Tibial nerve (tissue), 4 donors: Measurements from ENCODE around the gene RAB40C.

Source experiments
- CTCF ChIP-seq, 5 experiments: fragments of 200-600 bp in 3 of 5; fragments of 450-650 bp in 2 of 5; sonication (generic) in 3 of 5; IDR thresholded peaks; one replicate each; pipeline ENCODE4 v1.5.1; 2016 to 2019; ENCODE audit warnings: antibody characterized with exemption in 5 of 5, mild to moderate bottlenecking in 3 of 5, moderate library complexity in 2 of 5
- EP300 ChIP-seq, 2 donors: sonication (generic); formaldehyde crosslinking; IDR thresholded peaks; one replicate each; pipeline ENCODE4 v1.6.1; 2017; ENCODE audit warnings: antibody characterized with exemption in 2 of 2, mild to moderate bottlenecking in 1 of 2
- POLR2A ChIP-seq, 2 donors: fragments of 450-650 bp; IDR thresholded peaks; one replicate each; pipeline ENCODE4 v1.6.1; 2017; ENCODE audit warnings: antibody characterized with exemption in 2 of 2, mild to moderate bottlenecking in 2 of 2, moderate library complexity in 2 of 2

DNA sequence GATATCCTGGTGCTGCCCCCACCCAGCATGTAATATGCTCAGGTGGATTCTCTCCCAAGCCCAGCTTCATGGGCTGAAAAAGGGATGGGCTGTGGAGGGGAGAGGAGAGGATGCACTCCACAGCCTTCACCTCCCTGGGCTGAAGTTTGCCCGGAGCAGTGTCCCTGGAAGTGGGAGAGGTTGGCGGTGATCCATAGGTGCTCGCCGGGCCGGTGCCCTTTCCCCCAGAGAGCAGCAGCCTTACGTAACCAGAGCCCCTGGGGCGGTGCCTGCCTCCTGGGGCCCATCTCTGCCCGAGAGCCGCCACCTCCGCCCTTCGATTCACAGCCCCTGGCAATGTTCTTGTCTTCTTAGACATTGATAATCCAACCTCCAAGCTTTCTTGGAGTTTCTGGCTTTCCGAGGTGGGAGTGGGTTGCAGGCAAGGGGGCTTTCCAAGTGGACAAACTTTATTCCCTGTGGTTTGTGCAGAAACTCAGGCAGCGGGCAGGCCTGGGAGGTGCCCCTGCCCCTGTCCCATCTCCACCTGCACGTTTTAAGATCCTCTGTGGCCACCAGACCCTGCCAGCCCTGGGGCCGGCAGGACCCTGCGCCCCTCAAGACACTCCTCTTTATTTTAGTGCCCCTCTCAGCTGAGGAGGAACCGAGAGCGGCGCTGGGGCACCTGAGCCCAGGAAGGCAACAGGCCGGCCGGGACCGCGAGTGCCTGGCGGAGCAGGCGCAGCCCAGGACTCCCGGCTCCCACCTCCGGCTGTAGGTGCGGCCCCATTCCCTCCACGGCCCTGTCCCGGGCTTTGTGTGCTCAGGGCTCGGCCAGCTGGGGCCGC lies 56.2 kb downstream of the RAB40C start:
- TF ChIP-seq POLR2A (IDR thresholded peaks at IDR 0.05) (no peak), CTCF (IDR thresholded peaks at IDR 0.05) (no peak), EP300 (IDR thresholded peaks at IDR 0.05) (no peak)
